Stimulated activated naive CD4-positive, alpha-beta T cell treated with Interleukin-2 at 50 U/mL for 16 hours (primary cell): ENCODE results near the gene SPHK2.
A peak's percentile ranks its signal among the peaks of the same experiment; 100 is the strongest.
"Not testable (repeated sequence)": the region's sequence is repeated elsewhere in the genome, so short reads cannot be mapped to it uniquely, and the experiment has no call there.

Experiments used
- DNase-seq: peaks from one replicate; lab custom pipeline; 2025; lab: John Stamatoyannopoulos, UW

The SPHK2 gene

DNA sequence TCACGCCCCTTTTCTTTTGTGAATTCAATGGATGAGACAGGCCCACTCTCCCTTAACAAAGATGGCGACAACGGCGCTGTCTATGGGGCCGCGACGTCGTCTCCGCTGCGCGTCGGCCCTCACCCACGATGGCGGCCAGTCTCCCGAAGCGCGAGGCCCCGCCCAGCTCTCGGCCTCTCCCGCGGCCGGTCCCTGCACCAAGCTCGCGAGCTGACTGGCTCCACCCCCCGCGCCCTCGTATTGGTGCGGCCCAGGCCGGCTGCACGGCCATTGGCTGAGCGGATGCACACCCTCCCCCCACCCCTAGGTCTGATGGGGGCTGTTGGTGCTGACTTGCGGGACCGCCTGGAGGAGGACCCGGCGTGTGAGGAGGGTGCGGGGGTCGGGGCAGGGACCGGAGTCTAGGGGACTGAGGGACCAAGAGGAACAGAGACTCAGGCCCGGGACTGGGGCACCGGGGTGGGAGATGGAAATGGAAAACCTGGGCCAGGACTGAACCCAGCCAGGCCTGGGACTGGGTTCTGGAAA, 4.8 kb downstream of the SPHK2 start:
- DNase-seq: peak; percentile 97

DNA sequence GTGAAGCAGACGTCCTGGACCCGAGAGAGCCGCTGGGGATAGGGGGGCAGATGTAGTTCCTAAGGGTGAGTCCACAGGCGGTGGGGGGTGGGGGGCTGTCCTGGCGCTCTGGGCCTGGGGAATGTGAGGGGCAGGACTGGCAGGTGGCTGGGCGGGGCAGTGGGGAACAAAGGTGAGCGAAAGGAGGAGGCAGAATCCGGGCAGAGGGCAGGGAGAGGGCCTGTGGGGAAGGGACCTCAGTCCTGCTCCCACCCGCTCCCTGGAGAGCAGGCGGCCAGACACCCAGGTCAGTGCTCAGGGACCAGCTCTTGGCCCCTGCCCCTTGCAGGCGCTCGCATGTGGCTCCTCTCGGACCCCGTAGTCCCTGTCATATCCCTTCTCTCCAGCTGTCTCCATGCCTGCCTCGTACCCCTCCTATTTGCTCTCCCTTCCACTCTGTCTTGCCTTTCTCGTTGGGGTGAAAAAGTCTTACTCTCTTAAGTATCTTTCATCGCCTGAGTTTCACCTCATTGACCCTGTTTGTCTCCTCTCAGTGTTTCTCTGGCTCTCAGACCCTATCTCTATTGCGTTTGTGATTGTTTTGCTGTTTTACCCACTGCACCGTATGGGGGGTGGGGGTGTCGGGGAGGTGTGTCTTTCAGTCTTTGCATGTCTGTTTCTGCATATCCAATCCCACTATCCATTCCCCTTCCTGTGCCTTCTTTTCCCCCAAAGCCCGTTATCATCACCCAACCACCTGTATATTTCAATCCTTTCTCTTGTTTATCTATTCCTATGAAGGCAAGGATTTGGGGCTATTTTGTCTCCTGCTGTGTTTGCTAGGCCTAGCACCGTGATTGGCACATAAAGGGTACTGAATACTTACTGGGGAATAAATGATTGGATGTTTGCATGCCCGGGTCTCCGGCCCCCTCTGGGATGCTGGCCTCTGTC, 5.8 kb downstream of the SPHK2 start:
- no peak for DNase-seq

DNA sequence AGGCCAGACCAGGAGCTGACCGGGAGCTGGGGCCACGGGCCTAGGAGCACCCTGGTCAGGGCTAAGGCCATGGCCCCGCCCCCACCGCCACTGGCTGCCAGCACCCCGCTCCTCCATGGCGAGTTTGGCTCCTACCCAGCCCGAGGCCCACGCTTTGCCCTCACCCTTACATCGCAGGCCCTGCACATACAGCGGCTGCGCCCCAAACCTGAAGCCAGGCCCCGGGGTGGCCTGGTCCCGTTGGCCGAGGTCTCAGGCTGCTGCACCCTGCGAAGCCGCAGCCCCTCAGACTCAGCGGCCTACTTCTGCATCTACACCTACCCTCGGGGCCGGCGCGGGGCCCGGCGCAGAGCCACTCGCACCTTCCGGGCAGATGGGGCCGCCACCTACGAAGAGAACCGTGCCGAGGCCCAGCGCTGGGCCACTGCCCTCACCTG, 6.6 kb downstream of the SPHK2 start:
- DNase-seq: no peak

DNA sequence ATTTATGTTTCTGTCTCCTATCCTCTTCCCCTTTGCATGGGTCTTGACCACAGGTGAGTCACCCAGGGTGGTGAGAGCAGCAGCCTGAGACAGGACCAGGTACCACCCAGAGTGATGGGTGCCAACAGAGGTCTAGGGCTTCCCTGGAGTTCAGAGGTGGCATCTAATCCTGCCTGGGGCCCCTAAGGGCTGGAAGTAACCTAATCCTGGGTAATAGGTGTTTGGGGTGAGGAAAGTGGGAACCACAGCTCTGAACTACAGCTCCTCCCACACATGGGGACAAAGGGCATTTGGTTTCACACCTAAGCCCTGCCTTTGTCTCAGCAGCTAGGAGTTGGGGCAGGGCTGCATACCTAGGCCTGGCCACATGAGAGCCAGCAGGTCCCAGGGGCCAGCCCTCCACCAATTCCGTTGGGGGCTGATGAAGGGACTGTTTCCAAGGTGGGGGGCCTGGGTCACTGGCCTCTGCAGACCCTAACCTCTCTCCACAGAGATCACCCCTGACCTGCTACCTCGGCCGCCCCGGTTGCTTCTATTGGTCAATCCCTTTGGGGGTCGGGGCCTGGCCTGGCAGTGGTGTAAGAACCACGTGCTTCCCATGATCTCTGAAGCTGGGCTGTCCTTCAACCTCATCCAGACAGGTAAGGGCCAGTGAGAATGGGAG, 8.0 kb downstream of the SPHK2 start:
- no peak for DNase-seq

DNA sequence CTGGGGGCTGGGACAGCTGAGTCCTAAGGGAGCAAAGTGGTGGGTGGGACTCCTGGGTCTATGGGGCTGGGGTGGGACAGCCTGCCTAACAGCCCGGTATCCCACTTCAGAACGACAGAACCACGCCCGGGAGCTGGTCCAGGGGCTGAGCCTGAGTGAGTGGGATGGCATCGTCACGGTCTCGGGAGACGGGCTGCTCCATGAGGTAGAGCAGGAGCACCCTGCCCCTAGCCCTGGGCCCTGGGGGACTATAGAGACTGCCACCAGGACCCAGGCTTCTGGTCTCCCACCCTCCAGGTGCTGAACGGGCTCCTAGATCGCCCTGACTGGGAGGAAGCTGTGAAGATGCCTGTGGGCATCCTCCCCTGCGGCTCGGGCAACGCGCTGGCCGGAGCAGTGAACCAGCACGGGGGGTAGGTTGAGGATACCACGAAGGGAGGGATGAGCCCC, 8.6 kb downstream of the SPHK2 start:
- no peak for DNase-seq

DNA sequence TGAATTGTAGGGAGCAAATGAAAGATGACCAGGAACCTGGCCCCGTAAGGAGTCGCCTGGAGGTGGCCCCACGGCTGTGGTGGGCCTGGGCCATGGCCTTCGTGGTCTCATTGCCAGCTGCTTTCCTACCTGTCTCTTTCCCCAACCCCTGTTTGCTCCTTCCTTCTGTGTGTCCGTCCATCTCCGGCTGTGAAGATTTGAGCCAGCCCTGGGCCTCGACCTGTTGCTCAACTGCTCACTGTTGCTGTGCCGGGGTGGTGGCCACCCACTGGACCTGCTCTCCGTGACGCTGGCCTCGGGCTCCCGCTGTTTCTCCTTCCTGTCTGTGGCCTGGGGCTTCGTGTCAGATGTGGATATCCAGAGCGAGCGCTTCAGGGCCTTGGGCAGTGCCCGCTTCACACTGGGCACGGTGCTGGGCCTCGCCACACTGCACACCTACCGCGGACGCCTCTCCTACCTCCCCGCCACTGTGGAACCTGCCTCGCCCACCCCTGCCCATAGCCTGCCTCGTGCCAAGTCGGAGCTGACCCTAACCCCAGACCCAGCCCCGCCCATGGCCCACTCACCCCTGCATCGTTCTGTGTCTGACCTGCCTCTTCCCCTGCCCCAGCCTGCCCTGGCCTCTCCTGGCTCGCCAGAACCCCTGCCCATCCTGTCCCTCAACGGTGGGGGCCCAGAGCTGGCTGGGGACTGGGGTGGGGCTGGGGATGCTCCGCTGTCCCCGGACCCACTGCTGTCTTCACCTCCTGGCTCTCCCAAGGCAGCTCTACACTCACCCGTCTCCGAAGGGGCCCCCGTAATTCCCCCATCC, 9.4 kb downstream of the SPHK2 start:
- no peak for DNase-seq

DNA sequence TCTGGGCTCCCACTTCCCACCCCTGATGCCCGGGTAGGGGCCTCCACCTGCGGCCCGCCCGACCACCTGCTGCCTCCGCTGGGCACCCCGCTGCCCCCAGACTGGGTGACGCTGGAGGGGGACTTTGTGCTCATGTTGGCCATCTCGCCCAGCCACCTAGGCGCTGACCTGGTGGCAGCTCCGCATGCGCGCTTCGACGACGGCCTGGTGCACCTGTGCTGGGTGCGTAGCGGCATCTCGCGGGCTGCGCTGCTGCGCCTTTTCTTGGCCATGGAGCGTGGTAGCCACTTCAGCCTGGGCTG, 9.9 kb downstream of the SPHK2 start:
- DNase-seq: no peak

DNA sequence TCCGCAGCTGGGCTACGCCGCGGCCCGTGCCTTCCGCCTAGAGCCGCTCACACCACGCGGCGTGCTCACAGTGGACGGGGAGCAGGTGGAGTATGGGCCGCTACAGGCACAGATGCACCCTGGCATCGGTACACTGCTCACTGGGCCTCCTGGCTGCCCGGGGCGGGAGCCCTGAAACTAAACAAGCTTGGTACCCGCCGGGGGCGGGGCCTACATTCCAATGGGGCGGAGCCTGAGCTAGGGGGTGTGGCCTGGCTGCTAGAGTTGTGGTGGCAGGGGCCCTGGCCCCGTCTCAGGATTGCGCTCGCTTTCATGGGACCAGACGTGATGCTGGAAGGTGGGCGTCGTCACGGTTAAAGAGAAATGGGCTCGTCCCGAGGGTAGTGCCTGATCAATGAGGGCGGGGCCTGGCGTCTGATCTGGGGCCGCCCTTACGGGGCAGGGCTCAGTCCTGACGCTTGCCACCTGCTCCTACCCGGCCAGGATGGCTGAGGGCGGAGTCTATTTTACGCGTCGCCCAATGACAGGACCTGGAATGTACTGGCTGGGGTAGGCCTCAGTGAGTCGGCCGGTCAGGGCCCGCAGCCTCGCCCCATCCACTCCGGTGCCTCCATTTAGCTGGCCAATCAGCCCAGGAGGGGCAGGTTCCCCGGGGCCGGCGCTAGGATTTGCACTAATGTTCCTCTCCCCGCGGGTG, 10.4 kb downstream of the SPHK2 start:
- DNase-seq: no peak

DNA sequence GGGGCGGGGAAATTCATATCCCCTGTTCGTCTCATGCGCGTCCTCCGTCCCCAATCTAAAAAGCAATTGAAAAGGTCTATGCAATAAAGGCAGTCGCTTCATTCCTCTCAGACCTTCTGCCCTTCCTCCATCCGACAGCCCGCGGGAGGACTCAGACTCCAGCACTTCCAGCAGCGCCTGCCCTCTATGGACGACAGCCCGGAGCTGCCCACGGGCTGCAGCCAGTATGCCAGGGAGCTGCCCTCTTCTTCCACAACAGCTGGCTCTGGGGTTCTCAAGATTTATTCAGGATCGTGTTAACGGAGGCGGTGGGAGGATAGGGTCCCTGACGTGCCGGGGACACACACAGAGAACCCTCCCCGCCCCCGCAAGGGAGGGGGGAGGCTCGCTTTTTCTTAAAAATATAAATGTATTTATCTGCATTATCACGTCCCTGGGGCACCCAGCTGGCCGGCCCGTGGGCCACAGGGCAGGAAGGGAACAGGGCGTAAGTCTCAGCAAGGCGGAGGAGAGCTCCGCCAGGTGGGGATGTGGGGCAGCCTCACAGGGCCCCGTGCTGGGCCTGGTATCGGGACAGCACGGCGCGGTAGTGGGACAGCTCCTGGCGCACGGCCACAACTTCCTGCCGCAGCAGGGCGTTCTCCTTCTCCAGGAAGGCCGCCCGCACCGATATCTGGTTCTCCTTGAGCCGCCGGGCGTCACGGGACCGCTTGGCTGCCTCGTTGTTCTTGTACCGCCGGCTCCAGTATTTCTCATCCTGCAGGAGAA, 11.2 kb downstream of the SPHK2 start:
- DNase-seq: no peak

DNA sequence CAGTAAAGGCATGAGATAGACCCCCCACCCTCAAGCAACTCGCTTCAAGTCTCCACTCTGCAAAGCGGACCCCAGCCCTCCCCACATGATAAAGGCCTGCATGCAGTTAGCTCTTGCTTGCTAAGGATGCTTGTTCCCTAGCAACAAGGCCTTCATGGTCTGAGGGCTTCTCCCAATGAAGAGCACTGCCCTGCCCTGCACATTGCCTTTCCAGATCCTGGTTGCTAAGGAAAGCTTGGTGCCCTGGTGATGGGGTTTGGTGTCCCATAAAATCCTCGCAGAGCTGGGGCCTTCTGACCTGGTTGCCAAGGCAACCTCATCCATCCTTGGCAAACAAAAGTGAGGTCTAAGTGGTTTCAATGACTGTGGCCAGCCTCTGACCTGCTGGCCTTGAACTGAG, 11.9 kb downstream of the SPHK2 start:
- DNase-seq: no peak

DNA sequence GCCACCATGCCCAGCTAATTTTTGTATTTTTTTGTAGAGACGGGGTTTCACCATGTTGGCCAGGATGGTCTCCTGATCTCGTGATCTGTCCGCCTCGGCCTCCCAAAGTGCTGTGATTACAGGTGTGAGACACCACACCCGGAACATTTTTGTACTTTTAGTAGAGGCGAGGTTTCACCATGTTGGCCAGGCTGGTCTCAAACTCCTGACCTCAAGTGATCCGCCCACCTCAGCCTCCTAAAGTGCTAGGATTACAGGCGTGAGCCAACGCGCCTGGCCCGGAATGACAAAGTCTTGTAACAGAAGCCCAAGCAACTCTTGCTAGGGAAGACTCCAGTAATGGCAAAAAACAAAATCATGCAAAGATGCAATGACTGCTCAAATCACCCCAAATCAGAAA, 13.0 kb downstream of the SPHK2 start:
- DNase-seq: not testable (repeated sequence)

DNA sequence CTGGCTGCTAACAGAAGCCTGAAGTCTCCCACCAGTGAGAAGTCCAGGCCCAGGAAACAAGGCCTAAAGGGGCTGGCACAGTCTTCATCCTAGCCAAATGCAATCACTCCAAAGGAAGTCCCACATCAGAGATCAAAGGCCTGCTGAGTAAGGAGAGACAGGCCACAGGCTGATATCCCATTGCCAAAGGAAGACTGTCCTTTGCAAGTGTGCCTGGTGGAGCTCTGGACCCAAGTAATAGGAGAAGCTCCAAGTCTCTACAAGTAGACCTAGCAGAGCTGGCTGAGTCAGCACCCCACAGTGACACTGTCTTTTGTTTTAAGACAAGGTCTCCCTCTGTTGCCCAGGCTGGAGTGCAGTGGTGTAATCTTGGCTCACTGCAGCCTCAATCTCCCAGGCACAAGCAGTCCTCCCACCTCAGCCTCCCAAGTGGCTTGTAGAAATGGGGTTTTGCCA, 13.4 kb downstream of the SPHK2 start:
- DNase-seq: no peak

DNA sequence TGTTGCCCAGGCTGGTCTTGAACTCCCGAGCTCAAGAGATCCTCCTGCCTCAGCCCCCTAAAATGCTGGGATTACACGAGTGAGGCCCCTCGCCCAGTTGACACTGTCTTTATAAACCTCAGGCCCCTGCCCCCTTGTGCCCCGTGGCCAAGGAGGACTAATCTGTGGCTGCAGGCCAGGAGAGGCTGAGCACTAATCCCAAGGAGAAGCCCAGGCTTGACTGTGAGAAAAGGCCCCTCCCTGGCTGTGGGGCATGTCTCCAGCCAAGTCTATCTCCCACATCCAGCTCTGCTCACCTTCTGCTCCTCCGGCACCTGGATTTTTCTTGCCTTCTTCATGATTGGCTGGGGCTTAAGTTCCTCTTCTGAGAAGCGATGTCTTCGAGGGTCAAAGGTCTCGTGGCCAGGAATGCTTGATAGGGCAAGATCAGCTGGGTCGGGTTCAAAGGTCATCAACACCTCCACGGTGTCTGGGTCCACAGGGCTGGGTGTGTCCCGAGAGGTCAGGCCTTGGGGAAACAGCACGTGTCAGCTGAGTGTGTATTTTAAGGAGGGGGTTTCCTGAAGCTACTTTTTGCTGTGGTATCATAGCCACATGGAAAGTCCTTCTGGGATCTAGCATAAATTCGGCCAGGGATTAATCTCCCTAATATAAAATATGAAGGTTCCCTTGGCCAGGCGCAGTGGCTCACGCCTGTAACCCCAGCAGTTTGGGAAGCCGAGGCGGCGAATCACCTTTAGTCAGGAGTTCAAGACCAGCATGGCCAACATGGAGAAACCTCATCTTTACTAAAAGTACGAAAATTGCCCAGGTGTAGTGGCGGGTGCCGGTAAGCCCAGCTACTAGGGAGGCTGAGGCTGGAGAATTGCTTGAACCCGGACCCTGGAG, 14.1 kb downstream of the SPHK2 start:
- no peak for DNase-seq

DNA sequence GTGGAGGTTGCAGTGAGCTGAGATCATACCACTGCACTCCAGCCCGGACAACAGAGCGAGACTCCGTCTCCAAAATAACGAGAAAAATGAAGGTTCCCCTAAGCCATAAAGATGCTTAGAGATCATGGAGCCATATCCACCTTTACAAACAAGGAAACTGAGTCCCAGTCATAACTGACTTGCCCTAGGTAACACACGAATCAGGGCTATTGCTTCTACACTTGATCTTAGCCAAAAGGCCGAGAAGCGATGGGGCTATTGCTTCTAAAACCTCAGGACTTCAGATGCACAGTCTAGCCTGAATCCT, 14.7 kb downstream of the SPHK2 start:
- DNase-seq: no peak

DNA sequence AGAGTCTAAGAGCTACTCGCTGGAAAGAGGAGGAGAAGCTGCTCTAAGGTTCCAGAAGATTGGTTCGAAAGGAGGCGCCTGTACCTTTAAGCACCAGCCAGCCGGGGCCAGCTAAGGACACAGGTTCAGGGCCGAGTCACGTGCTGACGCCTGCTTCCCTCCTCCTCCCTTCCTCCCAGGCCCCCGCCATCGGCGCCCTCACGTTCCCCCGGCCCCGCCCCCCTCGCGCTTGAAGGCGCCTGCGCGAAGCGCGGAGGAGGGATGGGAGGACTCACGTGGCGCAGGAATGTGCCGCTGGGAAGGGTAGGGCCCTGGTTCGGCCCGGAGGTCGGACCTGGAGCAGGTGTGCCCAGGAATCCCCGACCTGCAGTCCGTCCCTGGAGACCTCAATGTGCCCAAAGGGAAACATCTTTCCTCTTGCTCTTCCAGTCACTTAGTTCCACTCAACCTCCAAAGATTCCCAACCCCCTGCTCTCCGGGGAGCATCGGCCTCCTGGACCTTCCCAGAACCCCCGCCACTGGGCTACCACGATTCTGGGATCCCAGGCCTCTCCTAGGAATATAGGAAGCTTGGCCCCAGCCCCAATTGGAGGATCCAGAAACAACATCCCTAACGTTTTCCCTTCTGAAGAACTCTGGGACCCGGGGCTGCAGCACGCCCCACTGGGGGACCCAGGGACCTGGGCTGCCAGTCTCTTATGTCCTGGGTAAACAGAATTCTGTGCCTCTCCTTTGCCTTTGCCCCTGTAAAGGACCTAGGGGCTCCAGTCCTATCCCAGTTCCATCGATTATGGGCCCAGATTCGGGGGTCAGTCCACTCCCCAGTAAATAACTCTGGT, 15.3 kb downstream of the SPHK2 start:
- DNase-seq: peak; percentile 90

DNA sequence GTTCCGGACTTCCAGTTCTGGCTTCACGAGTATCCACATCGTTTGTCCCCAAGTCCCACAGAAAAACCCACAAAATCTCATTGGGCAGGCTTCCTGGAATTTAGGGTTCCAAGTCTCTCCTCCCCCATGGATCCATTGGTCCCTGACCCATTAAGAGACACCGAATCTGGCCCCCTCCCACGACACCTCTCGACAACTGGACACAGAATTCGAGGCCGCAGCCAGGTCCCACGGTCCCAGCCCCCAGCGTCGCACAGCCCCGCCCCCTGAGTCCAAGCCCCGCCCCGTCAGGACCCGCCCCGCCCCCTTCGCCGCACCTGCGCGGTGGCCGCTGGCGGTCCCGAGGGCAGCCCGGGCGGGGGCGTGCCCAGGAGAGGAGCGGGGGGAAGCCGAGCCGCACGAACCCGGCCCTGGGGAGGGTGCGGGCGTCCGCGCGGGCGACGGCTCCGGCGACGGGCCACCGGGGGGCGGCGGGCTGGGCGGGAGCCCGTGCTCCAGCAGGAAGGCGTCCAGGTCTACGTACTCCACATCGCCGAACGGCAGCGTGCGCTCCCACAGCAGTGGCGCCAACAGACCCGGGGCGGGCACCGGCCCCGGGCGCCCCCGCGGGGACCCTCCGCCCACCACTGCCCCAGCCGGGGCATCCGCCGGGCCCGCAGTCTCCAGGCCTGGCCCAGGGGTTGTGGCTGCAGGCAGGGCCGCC, 16.1 kb downstream of the SPHK2 start:
- peak; percentile 66 for DNase-seq

DNA sequence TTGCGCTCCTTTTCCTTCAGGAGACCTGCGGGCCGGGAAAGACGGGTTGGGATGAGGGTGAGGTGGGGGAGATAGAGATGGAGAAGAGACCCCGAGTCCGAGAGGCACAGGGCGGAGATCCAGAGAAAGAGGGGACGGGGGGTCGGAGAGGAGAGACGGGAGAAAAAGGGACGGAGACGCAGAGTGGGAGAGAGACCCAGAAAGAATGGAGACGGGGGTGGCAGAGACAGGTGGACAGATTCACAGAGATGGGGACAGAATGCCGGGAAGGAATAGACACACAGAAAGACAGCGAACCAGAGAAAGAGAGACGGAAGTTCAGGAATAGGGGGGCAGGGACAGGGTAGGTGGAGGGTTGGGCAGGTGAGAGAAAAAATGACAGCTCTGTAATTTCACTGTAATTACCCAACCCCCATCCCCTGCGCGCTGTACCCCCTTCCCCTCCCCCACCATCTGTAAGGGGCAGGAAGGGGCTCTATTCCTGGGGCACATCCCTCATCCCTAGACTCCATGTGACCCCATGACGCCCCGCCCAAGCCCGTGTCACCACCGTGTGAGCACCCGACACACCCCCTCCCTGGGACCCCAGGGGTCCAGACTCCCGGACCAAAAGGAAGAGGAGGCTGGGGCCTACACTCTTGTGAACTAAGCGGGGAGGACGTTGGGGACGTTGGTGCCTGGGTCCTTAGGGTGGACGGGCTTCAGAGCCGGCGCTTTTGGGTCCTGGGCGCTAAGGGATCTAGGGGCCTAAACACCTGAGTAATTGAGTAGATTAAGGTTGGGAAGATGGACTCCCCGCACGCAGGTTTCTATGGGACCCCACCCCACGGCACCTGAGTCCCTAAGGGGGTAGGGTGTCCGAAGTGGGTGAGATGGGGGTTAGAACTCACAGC, 16.9 kb downstream of the SPHK2 start:
- no peak for DNase-seq
